ENCODE results near the gene DBNDD2.

The DBNDD2 gene, protein sequence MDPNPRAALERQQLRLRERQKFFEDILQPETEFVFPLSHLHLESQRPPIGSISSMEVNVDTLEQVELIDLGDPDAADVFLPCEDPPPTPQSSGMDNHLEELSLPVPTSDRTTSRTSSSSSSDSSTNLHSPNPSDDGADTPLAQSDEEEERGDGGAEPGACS

DNA sequence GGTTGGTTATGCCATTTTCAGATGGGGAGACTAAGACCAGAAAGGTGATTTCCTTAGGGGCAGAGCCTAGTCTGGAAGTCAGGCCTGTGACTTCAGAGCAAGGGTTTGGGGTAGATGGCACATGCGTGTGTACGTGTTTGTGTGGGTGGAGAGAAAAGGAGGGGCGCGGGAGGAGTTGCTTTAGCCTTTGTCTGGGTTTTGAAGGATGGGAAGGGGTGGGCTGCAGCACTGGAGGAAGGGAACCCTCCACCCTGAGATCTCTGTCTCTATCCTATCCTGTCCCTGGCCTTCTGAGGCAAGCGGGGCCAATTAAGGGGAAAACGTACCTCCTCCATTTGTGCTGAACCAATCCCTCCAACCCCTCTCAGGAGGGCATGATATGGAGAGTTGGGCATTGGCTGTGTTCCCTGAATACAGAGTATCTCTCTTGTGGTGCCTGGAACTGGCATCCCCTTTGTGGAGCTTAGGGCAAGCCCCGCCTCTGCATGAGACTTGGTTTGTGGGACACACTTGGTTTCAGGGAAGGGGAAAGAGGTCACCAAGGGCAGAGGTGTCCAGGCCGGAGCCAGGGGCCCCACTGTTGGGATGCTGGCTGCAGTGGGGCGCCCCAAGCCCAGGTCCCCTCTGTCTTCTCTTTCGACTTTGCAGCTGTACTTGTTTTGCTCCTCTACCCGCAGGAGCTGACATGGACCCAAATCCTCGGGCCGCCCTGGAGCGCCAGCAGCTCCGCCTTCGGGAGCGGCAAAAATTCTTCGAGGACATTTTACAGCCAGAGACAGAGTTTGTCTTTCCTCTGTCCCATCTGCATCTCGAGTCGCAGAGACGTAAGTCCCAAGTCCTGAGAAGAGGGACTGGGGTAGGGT, at the start of gene DBNDD2:
DBNDD2 (plus strand) TSS at position 507 of the 863 bp plus-strand sequence; CDS start at position 686, 179 bp downstream.
- Histone ChIP-seq H3K4me3 (ENCODE audit: low read depth, low read length) (peak within 1 kb of the TSS; percentile 83), H3K9ac (ENCODE audit: low read depth, low read length) (peak within 1 kb of the TSS; percentile 90), H3K27me3 (ENCODE audit: control insufficient read depth, insufficient read depth, low read length) (peaks cover 23% of the 10 kb centered on the region), H3K4me1 (ENCODE audit: control insufficient read depth, insufficient read depth, low read length) (no peaks in the 10 kb centered on the region), H3K36me3 (ENCODE audit: control insufficient read depth, insufficient read depth, low read length) (peaks cover 3% of the 10 kb centered on the region), H3K9me3 (ENCODE audit: control insufficient read depth, insufficient read depth, low read length) (no peaks in the 10 kb centered on the region)

- H3K9ac ChIP-seq (ENCODE audit: low read depth, low read length), result no peak overlapping the region
- H3K36me3 ChIP-seq (ENCODE audit: control insufficient read depth, insufficient read depth, low read length), result no peaks in the 10 kb centered on the region
- no peaks in the 10 kb centered on the region for H3K9me3 ChIP-seq (ENCODE audit: control insufficient read depth, insufficient read depth, low read length)
- no peaks in the 10 kb centered on the region for H3K27me3 ChIP-seq (ENCODE audit: control insufficient read depth, insufficient read depth, low read length)
- peaks cover 12% of the 10 kb centered on the region for H3K4me1 ChIP-seq (ENCODE audit: control insufficient read depth, insufficient read depth, low read length)
- no peak overlapping the region for H3K4me3 ChIP-seq (ENCODE audit: low read depth, low read length)
These were observed 49.1 kb upstream of the DBNDD2 start for GRCh38 chr20:45359069-45359405.

DNA sequence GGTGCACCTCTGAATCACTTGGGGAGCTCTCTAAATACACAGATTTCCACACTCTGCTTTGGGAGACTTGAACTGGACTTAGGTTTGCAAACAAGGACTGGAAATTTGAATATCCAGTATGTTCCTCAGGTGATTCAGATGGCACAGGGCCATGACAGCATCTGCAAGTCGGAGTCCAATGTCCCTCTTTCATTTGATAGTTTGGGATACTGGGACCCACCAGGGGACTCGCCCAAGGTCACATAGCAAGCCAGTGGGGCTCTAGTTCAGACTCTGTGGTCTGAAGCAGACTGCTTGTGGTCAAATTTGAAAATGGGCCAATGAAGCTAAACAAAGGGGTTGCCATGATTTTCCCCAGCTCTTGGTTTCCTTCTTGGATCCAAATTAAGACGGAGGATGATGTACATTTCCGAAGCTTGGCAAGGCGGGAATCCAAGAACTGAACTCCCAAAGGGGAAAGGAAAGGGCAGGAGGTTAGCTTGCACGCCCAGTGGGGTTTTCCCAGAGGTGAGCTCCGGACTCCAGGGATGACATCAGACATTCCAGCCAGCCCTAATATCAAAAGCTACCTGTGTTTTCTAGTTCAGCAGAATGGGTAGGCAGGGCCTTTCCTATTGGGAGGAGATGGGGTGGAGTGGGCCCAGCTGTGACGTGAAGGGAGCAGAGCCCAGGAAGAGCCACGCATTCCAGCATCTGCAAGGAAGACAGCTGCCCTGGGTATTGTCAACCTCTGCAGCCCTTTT, 48.5 kb upstream of the DBNDD2 start:
- no peaks in the 10 kb centered on the region for H3K27me3 ChIP-seq (ENCODE audit: control insufficient read depth, insufficient read depth, low read length)
- no peak overlapping the region for H3K9ac ChIP-seq (ENCODE audit: low read depth, low read length)
- no peak overlapping the region for H3K4me3 ChIP-seq (ENCODE audit: low read depth, low read length)
- no peaks in the 10 kb centered on the region for H3K9me3 ChIP-seq (ENCODE audit: control insufficient read depth, insufficient read depth, low read length)
- H3K4me1 ChIP-seq (ENCODE audit: control insufficient read depth, insufficient read depth, low read length), result peaks cover 13% of the 10 kb centered on the region
- no peaks in the 10 kb centered on the region for H3K36me3 ChIP-seq (ENCODE audit: control insufficient read depth, insufficient read depth, low read length)

DNA sequence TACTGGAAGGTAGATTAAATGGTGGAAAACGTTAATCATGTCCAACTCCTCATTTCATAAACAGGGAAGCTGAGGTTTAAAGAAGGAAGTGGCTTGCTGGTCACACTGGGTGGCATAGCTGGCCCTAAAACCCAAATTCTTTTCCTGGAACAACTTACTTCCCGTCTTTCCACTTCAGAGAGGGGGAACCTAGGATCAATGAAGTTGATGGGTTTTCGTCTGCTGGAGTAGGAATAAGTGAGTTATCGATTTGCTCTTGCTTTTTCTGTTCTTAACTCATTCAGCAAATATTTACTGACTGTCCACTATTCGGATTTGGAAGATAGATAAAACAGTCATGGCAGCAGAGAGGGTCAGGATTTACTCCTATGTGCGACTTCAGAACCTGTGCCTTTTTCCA, 46.3 kb upstream of the DBNDD2 start:
- Histone ChIP-seq H3K9me3 (ENCODE audit: control insufficient read depth, insufficient read depth, low read length) (no peaks in the 10 kb centered on the region), H3K36me3 (ENCODE audit: control insufficient read depth, insufficient read depth, low read length) (peaks cover 4% of the 10 kb centered on the region), H3K27me3 (ENCODE audit: control insufficient read depth, insufficient read depth, low read length) (no peaks in the 10 kb centered on the region), H3K4me1 (ENCODE audit: control insufficient read depth, insufficient read depth, low read length) (peaks cover 13% of the 10 kb centered on the region), H3K9ac (ENCODE audit: low read depth, low read length) (no peak overlapping the region), H3K4me3 (ENCODE audit: low read depth, low read length) (no peak overlapping the region)

- no peaks in the 10 kb centered on the region for H3K27me3 ChIP-seq (ENCODE audit: control insufficient read depth, insufficient read depth, low read length)
- H3K9ac ChIP-seq (ENCODE audit: low read depth, low read length), result peak within 1 kb of the TSS; percentile 93
- peak within 1 kb of the TSS; percentile 96 for H3K4me3 ChIP-seq (ENCODE audit: low read depth, low read length)
- H3K36me3 ChIP-seq (ENCODE audit: control insufficient read depth, insufficient read depth, low read length), result peaks cover 15% of the 10 kb centered on the region
- H3K9me3 ChIP-seq (ENCODE audit: control insufficient read depth, insufficient read depth, low read length), result no peaks in the 10 kb centered on the region
- H3K4me1 ChIP-seq (ENCODE audit: control insufficient read depth, insufficient read depth, low read length), result peaks cover 12% of the 10 kb centered on the region
These were observed 45.1 kb upstream of the DBNDD2 start, which contains the start of gene SYS1 for GRCh38 chr20:45362804-45363610. Gene SYS1, plus strand, starts transcription at chr20:45363156. Its CDS starts 376 bp downstream, at chr20:45363532.

DNA sequence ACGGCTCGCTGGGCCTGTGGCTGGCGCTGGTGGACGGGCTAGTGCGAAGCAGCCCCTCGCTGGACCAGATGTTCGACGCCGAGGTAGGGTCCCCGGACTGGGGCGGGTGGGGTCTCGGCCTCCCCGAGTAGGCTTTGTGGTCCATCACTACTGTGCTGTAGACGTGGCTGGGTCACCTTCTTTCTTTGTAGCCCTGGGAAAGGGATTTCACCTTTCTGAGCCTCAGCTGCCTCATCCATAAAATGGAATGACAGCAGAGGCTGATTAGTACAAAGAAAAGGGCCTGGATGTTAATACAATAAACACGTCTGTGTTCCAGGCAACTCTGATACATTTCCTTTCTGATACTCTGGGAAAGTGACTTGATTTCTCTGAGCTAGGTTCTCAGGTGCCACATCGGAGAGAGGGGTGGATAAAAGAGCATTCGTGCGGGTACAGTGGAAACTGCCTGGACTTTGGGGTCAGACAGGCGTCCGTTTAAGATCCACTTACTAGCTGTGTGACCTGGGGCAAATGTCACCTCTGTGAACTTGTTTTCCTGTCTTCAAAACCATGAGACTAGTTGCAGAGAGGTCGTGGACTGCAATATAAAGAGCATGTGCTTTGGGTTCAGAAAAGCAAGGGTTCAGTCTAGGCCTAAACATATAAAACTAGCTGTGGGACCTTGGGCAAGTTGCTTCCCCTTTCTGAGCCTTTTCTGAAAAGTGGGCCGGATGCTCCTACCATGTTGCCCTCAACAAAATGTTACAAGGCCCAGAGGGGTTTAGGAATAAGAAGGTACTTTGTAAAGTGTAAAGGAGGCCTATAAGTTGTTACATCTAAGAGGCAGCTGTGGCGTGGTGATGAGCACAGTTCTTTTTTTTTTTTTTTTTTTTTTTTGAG, 44.2 kb upstream of the DBNDD2 start:
- Histone ChIP-seq H3K36me3 (ENCODE audit: control insufficient read depth, insufficient read depth, low read length) (peaks cover 15% of the 10 kb centered on the region), H3K4me1 (ENCODE audit: control insufficient read depth, insufficient read depth, low read length) (peaks cover 4% of the 10 kb centered on the region), H3K27me3 (ENCODE audit: control insufficient read depth, insufficient read depth, low read length) (no peaks in the 10 kb centered on the region)

DNA sequence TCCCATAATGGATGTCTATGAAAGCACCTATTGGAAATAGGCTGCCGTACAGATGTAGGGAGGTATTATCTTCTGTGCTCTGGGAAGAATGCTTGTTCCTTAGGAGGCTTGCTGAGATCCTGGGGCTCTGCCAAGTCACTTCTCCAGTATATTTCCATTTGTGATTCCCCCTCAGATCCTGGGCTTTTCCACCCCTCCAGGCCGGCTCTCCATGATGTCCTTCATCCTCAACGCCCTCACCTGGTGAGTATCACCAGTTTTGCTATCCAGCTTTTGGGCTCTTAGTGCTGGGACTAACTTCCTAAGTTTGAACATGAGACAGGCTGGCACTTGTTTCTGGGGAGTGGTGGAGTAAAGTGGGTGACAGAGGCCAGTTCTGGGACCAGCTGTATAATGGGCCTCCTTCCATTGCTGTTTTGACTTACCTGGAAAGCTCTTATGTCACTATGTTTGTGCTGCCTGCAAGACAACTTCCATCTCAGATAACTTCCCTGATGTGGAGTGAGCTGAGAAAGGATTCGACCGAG, 42.6 kb upstream of the DBNDD2 start:
- no peaks in the 10 kb centered on the region for H3K27me3 ChIP-seq (ENCODE audit: control insufficient read depth, insufficient read depth, low read length)
- no peak overlapping the region for H3K4me3 ChIP-seq (ENCODE audit: low read depth, low read length)
- H3K9ac ChIP-seq (ENCODE audit: low read depth, low read length), result no peak overlapping the region
- peaks cover 15% of the 10 kb centered on the region for H3K36me3 ChIP-seq (ENCODE audit: control insufficient read depth, insufficient read depth, low read length)
- no peaks in the 10 kb centered on the region for H3K9me3 ChIP-seq (ENCODE audit: control insufficient read depth, insufficient read depth, low read length)
- H3K4me1 ChIP-seq (ENCODE audit: control insufficient read depth, insufficient read depth, low read length), result peaks cover 4% of the 10 kb centered on the region

More for the DNA sequence above, 44.2 kb upstream of the DBNDD2 start:
- H3K9me3 ChIP-seq (ENCODE audit: control insufficient read depth, insufficient read depth, low read length), result no peaks in the 10 kb centered on the region
- peak overlapping the region; percentile 93 for H3K9ac ChIP-seq (ENCODE audit: low read depth, low read length)
- peak overlapping the region; percentile 96 for H3K4me3 ChIP-seq (ENCODE audit: low read depth, low read length)

DNA sequence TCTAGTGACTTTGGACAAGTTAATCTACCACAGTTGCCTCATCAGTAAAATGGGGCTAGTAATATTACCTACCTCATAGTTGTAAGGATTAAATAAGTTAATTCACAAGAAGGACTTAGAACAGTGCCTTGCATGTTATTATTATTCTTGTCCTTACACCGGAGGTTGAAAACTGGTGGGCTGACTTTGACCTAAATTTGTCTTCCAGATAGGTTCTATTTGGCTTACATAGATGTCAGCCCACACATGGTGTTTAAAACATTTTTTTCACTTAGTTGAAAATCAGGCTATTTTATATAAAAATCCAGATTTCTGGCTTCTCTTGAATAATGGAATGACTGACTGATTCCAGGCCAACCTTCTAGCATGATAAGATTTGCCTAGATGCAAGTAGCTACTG, 41.9 kb upstream of the DBNDD2 start:
- H3K4me1 ChIP-seq (ENCODE audit: control insufficient read depth, insufficient read depth, low read length), result peaks cover 4% of the 10 kb centered on the region
- no peak overlapping the region for H3K4me3 ChIP-seq (ENCODE audit: low read depth, low read length)
- H3K27me3 ChIP-seq (ENCODE audit: control insufficient read depth, insufficient read depth, low read length), result no peaks in the 10 kb centered on the region
- no peaks in the 10 kb centered on the region for H3K9me3 ChIP-seq (ENCODE audit: control insufficient read depth, insufficient read depth, low read length)
- no peak overlapping the region for H3K9ac ChIP-seq (ENCODE audit: low read depth, low read length)
- H3K36me3 ChIP-seq (ENCODE audit: control insufficient read depth, insufficient read depth, low read length), result peaks cover 15% of the 10 kb centered on the region

GRCh38 chr20:45366631-45367030, 41.5 kb upstream of the DBNDD2 start:
- no peak overlapping the region for H3K9ac ChIP-seq (ENCODE audit: low read depth, low read length)
- no peak overlapping the region for H3K4me3 ChIP-seq (ENCODE audit: low read depth, low read length)
- peaks cover 15% of the 10 kb centered on the region for H3K36me3 ChIP-seq (ENCODE audit: control insufficient read depth, insufficient read depth, low read length)
- H3K9me3 ChIP-seq (ENCODE audit: control insufficient read depth, insufficient read depth, low read length), result no peaks in the 10 kb centered on the region
- H3K4me1 ChIP-seq (ENCODE audit: control insufficient read depth, insufficient read depth, low read length), result peaks cover 4% of the 10 kb centered on the region
- no peaks in the 10 kb centered on the region for H3K27me3 ChIP-seq (ENCODE audit: control insufficient read depth, insufficient read depth, low read length)

DNA sequence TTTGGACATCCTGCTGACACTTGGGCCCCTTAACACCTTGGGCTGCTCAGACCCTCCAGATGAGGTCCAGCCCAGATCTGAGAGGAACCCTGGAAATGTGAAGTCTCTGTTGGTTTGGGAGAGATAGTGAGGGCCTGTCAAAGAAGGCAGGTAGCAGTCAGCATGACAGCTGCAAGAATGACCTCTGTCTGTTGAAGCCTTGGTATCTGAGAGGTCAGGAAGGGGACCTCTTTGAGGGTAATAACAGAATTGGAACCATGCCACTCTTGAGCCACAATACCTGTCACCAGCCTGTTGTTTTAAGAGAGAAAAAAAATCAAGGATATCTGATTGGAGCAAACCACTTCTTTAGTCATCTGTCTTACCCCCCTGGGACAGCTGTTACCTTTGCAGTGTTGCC, 41.0 kb upstream of the DBNDD2 start:
- peaks cover 4% of the 10 kb centered on the region for H3K4me1 ChIP-seq (ENCODE audit: control insufficient read depth, insufficient read depth, low read length)
- H3K9me3 ChIP-seq (ENCODE audit: control insufficient read depth, insufficient read depth, low read length), result no peaks in the 10 kb centered on the region
- H3K4me3 ChIP-seq (ENCODE audit: low read depth, low read length), result no peak overlapping the region
- peaks cover 15% of the 10 kb centered on the region for H3K36me3 ChIP-seq (ENCODE audit: control insufficient read depth, insufficient read depth, low read length)
- H3K27me3 ChIP-seq (ENCODE audit: control insufficient read depth, insufficient read depth, low read length), result no peaks in the 10 kb centered on the region
- H3K9ac ChIP-seq (ENCODE audit: low read depth, low read length), result no peak overlapping the region
